SU-DHL-6 (cell line): ENCODE data around the gene CYP3A7.

Source experiments
- H2AFZ ChIP-seq: fragments of 200-600 bp; sonication (generic); 2 replicates; pipeline ENCODE4 v1.6.1; 2014; ENCODE audit warnings: low read depth, mild to moderate bottlenecking, moderate library complexity, mixed read lengths, antibody characterized with exemption, low read length; ENCODE audit not compliant: severe bottlenecking
- H3F3A ChIP-seq: fragments of 200-600 bp; shearing (Covaris generic); 2 replicates; pipeline ENCODE4 v1.6.0; 2016; ENCODE audit warnings: antibody characterized with exemption, mild to moderate bottlenecking; ENCODE audit not compliant: insufficient read depth
- H3K27ac ChIP-seq: fragments of 200-600 bp; sonication (generic); 2 replicates; pipeline ENCODE4 v1.5.1; 2016; ENCODE audit warnings: low read depth, mild to moderate bottlenecking, low read length, moderate library complexity, mixed read lengths
- H3K27me3 ChIP-seq: fragments of 200-600 bp; sonication (generic), shearing (Covaris generic); 2 replicates; pipeline ENCODE4 v1.6.0; 2014; ENCODE audit warnings: mild to moderate bottlenecking, low read length
- H3K36me3 ChIP-seq: fragments of 200-600 bp; sonication (generic); 2 replicates; pipeline ENCODE4 v1.6.1; 2014; ENCODE audit warnings: mild to moderate bottlenecking, low read length, mixed read lengths
- H3K4me2 ChIP-seq: fragments of 300-600, 200-600 bp; shearing (Covaris generic), sonication (generic); 2 replicates; pipeline ENCODE4 v1.6.0; 2014; ENCODE audit warnings: low read length, low read depth, mild to moderate bottlenecking; ENCODE audit not compliant: poor library complexity, severe bottlenecking
- H3K4me3 ChIP-seq: fragments of 200-600 bp; sonication (generic); 2 replicates; pipeline ENCODE4 v1.5.1; 2014; ENCODE audit warnings: antibody characterized with exemption, low read length, mild to moderate bottlenecking, mixed read lengths; ENCODE audit not compliant: insufficient read depth, poor library complexity, severe bottlenecking
- H3K79me2 ChIP-seq: fragments of 200-600 bp; sonication (generic); 2 replicates; pipeline ENCODE4 v1.6.1; 2014; ENCODE audit warnings: mild to moderate bottlenecking, low read length, moderate library complexity; ENCODE audit not compliant: insufficient read depth
- H3K9ac ChIP-seq: fragments of 200-600 bp; sonication (generic); 2 replicates; pipeline ENCODE4 v1.7.0; 2014; ENCODE audit warnings: mild to moderate bottlenecking, low read length
- H3K9me2 ChIP-seq: fragments of 200-600 bp; sonication (generic); replicated peaks from 2 replicates; pipeline ENCODE4 v1.6.1; 2014; ENCODE audit warnings: low read length; ENCODE audit not compliant: insufficient read depth
- H3K9me3 ChIP-seq: fragments of 200-600 bp; sonication (generic); 2 replicates; pipeline ENCODE4 v1.6.1; 2014; ENCODE audit warnings: low read length, mixed read lengths; ENCODE audit not compliant: insufficient read depth
- H4K20me1 ChIP-seq: fragments of 200-600 bp; sonication (generic); 2 replicates; pipeline ENCODE4 v1.6.1; 2014; ENCODE audit warnings: low read depth, mild to moderate bottlenecking, antibody characterized with exemption, low read length, moderate library complexity, mixed read lengths
- EZH2phosphoT487 ChIP-seq: fragments of 200-600 bp; sonication (generic), shearing (Covaris generic); conservative IDR thresholded peaks from 2 replicates; pipeline ENCODE4 v1.6.1; 2018; ENCODE audit warnings: mild to moderate bottlenecking, antibody characterized with exemption, low read length, moderate library complexity, mixed read lengths
- TF ChIP-seq, protein P1 (sequence below): fragments of 200-600 bp; sonication (generic); IDR thresholded peaks from one replicate; pipeline ENCODE4 v1.5.1; 2017; ENCODE audit warnings: antibody characterized with exemption, mild to moderate bottlenecking, low read length, moderate library complexity; ENCODE audit not compliant: insufficient read depth, poor library complexity, severe bottlenecking

Gene CYP3A7

DNA sequence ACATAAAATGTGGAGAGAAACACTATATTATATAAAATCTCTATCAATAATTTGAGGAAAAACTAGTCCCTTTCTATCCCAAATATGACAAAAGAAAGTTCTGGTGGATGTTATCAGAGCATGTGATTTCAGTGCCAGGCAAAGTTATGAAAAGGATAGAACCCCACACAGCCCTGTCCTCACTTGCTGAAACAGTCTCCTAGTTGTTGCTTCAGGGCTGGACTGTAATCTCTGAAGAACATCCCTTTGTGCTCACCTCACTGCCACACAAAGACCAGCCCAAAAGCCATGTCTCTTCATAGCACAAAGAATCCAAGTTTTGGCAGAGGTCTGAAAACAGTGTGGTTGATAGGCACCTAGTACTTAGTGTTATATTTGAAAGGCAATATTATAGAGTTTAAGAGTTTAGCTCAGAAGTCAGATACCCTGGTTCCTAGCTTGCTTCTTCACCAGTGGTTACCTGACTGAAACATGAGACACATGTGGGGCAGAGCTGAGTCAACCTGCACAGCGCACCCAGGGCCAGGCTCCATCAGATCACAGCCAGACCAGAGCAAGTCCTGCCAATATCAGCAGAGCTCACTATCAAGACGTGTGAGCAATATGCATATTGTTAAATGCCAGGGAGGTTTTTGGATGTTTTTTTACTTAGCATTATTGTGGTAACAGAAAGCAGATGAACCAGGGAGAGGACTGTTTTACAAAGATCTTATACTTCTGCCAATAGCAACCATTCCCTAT, 25.0 kb downstream of the CYP3A7 start:
- H3K27me3 ChIP-seq = no peaks in the 10 kb centered on the region
- no peak overlapping the region for H3K9ac ChIP-seq
- H3K9me3 ChIP-seq = no peaks in the 10 kb centered on the region
- H3K4me3 ChIP-seq = no peak overlapping the region
- no peaks in the 10 kb centered on the region for H4K20me1 ChIP-seq
- no peak overlapping the region for H3K4me2 ChIP-seq
- no peaks in the 10 kb centered on the region for H3K36me3 ChIP-seq
- H3K79me2 ChIP-seq = no peaks in the 10 kb centered on the region
- TF ChIP-seq EZH2phosphoT487 = no peak
- TF ChIP-seq, protein P1, sequence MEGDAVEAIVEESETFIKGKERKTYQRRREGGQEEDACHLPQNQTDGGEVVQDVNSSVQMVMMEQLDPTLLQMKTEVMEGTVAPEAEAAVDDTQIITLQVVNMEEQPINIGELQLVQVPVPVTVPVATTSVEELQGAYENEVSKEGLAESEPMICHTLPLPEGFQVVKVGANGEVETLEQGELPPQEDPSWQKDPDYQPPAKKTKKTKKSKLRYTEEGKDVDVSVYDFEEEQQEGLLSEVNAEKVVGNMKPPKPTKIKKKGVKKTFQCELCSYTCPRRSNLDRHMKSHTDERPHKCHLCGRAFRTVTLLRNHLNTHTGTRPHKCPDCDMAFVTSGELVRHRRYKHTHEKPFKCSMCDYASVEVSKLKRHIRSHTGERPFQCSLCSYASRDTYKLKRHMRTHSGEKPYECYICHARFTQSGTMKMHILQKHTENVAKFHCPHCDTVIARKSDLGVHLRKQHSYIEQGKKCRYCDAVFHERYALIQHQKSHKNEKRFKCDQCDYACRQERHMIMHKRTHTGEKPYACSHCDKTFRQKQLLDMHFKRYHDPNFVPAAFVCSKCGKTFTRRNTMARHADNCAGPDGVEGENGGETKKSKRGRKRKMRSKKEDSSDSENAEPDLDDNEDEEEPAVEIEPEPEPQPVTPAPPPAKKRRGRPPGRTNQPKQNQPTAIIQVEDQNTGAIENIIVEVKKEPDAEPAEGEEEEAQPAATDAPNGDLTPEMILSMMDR = no peak
- H3K9me2 ChIP-seq = no peaks in the 10 kb centered on the region
- no peaks in the 10 kb centered on the region for H3F3A ChIP-seq
- no peak overlapping the region for H3K27ac ChIP-seq
- H2AFZ ChIP-seq = no peak overlapping the region

DNA sequence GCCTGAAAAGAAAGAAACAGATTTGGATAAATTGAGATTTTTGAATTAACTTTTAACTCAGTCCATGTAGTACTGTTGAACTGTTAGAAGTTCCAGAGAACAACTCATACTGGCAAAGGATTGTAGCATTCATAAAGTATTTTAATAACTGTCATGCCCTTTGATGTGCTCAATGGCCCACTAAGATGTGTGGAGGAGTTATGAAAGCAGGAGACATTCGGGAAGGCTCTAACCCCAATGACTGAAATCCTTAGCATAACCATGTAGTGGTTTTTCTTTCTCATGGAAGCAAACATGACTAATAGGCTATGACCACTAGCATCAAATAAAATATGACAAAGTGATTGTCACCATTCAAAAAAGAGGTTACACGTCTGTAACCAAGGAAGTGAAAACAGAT, 25.7 kb downstream of the CYP3A7 start:
- Histone ChIP-seq H3K4me2 (no peak overlapping the region), H3F3A (no peaks in the 10 kb centered on the region), H3K9me3 (no peaks in the 10 kb centered on the region), H3K9me2 (no peaks in the 10 kb centered on the region), H2AFZ (no peak overlapping the region), H3K36me3 (no peaks in the 10 kb centered on the region), H3K79me2 (no peaks in the 10 kb centered on the region), H3K27ac (no peak overlapping the region), H3K27me3 (no peaks in the 10 kb centered on the region), H4K20me1 (no peaks in the 10 kb centered on the region), H3K9ac (no peak overlapping the region), H3K4me3 (no peak overlapping the region)
- TF ChIP-seq, protein P1 = no peak
- no peak for TF ChIP-seq EZH2phosphoT487

DNA sequence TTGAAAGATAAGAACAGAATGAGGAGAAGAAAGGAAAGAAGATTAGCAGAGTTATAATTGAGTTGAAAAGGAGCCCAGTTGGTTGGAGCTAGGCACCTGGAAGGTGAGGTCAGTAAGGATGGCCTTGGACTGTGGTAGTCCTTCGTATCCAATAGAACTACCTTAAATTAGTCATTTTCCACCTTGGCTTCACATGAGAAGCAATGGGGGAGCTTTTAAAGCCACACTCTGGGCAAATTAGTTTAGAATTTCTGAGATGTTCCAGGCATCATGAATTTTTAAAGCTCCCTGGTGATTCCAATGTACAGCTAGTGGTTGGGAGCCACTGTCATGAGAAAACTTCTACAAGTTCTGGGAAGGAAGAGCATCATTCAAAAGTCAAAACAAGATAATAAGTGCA, 27.9 kb downstream of the CYP3A7 start:
- H3F3A ChIP-seq = no peaks in the 10 kb centered on the region
- H3K4me2 ChIP-seq = no peak overlapping the region
- no peaks in the 10 kb centered on the region for H3K27me3 ChIP-seq
- no peaks in the 10 kb centered on the region for H3K9me3 ChIP-seq
- no peaks in the 10 kb centered on the region for H3K79me2 ChIP-seq
- no peaks in the 10 kb centered on the region for H3K36me3 ChIP-seq
- H3K27ac ChIP-seq = no peak overlapping the region
- no peaks in the 10 kb centered on the region for H4K20me1 ChIP-seq
- TF ChIP-seq EZH2phosphoT487 = no peak
- TF ChIP-seq, protein P1 = no peak
- no peak overlapping the region for H3K4me3 ChIP-seq
- H3K9me2 ChIP-seq = no peaks in the 10 kb centered on the region
- no peak overlapping the region for H3K9ac ChIP-seq
- H2AFZ ChIP-seq = no peak overlapping the region
